Esophagus squamous epithelium (tissue), 4 donors: ENCODE data around the gene LDAF1.

Source experiments
- POLR2A ChIP-seq, 4 donors: fragments of 450-650 bp; IDR thresholded peaks; one replicate each; pipeline ENCODE4 v1.6.1; 2017; ENCODE audit warnings: antibody characterized with exemption in 4 of 4, mild to moderate bottlenecking in 4 of 4, moderate library complexity in 3 of 4
- TF ChIP-seq, protein P1 (sequence below), 6 experiments: fragments of 450-650 bp in 4 of 6; fragments of 200-600 bp in 2 of 6; sonication (generic) in 2 of 6; IDR thresholded peaks; one replicate each; pipeline ENCODE4 v1.5.1; 2016 to 2019; ENCODE audit warnings: antibody characterized with exemption in 6 of 6, mild to moderate bottlenecking in 4 of 6, moderate library complexity in 4 of 6

DNA sequence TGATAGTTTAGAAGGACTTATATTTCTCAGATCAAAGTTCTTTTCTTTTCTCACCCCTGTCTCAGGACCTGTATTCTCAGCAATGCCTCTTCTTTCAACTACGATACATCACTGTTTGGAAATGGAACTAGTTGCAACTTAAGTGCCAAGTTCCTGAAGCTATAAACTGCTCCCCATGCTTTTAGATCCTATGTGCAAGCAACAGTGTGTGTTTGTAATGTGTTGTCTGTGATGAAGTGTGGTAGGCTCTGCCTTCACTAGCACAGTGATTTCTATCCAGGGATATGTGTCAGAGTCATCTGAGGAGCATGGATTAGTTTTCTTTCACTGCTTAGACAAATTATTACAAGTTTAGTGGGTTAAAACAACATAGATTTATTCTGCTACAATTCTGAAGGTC is 34.5 kb downstream of the LDAF1 start:
- TF ChIP-seq POLR2A (IDR thresholded peaks at IDR 0.05) = no peak
- TF ChIP-seq, protein P1, sequence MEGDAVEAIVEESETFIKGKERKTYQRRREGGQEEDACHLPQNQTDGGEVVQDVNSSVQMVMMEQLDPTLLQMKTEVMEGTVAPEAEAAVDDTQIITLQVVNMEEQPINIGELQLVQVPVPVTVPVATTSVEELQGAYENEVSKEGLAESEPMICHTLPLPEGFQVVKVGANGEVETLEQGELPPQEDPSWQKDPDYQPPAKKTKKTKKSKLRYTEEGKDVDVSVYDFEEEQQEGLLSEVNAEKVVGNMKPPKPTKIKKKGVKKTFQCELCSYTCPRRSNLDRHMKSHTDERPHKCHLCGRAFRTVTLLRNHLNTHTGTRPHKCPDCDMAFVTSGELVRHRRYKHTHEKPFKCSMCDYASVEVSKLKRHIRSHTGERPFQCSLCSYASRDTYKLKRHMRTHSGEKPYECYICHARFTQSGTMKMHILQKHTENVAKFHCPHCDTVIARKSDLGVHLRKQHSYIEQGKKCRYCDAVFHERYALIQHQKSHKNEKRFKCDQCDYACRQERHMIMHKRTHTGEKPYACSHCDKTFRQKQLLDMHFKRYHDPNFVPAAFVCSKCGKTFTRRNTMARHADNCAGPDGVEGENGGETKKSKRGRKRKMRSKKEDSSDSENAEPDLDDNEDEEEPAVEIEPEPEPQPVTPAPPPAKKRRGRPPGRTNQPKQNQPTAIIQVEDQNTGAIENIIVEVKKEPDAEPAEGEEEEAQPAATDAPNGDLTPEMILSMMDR (IDR thresholded peaks at IDR 0.05) = no peak
